Small intestine (tissue), 7 donors: ENCODE results near the gene ARFGEF3. TPM values are rescaled to one million over a fixed set of nuclear protein-coding genes. Genes with fewer than 3 reads are reported as not detected.

Source experiments
- DNase-seq, 2 donors: peaks; one replicate each; pipeline versions ENCODE4 v3.0.0 to v3.0.0-alpha.2; 2013
- FAIRE-seq: peaks from 2 replicates; lab custom pipeline; 2012; peaks lifted over from hg19 to GRCh38; lab: Jason Lieb, UNC
- H3K27ac ChIP-seq, 3 donors: one replicate each; pipeline ENCODE4 v1.5.1; 2013; ENCODE audit warnings: low read length in 2 of 3, mild to moderate bottlenecking in 2 of 3, control low read depth in 1 of 3, inconsistent platforms in 1 of 3, low read depth in 1 of 3, moderate library complexity in 1 of 3
- H3K27me3 ChIP-seq, 3 donors: one replicate each; pipeline ENCODE4 v1.6.1; 2013; ENCODE audit warnings: low read length in 3 of 3, inconsistent platforms in 1 of 3; ENCODE audit not compliant: control insufficient read depth in 3 of 3, insufficient read depth in 3 of 3
- H3K36me3 ChIP-seq, 3 donors: one replicate each; pipeline ENCODE4 v1.6.1; 2013; ENCODE audit warnings: low read length in 3 of 3, inconsistent platforms in 1 of 3, low read depth in 1 of 3, mild to moderate bottlenecking in 1 of 3, moderate library complexity in 1 of 3; ENCODE audit not compliant: control insufficient read depth in 3 of 3, insufficient read depth in 2 of 3
- H3K4me1 ChIP-seq, 3 donors: one replicate each; pipeline ENCODE4 v1.6.1; 2013; ENCODE audit warnings: low read length in 2 of 3, inconsistent platforms in 1 of 3, low read depth in 1 of 3, mild to moderate bottlenecking in 1 of 3, moderate library complexity in 1 of 3; ENCODE audit not compliant: control insufficient read depth in 3 of 3, insufficient read depth in 2 of 3
- H3K4me3 ChIP-seq, 3 donors: one replicate each; pipeline ENCODE4 v1.5.1; 2013; ENCODE audit warnings: low read length in 3 of 3, control low read depth in 1 of 3, inconsistent platforms in 1 of 3, low read depth in 1 of 3, mild to moderate bottlenecking in 1 of 3, moderate library complexity in 1 of 3
- H3K9me3 ChIP-seq, 2 donors: one replicate each; pipeline ENCODE4 v1.6.1; 2013; ENCODE audit warnings: low read depth in 1 of 2, low read length in 1 of 2; ENCODE audit not compliant: control insufficient read depth in 2 of 2, insufficient read depth in 1 of 2
- WGBS, 3 donors: extraction: QIAGEN DNeasy Blood & Tissue Kit; methylation state at CpG; one replicate each; pipeline ENCODE4 v1.1.7; 2013; 5-methylcytosine and 5-hydroxymethylcytosine counted together
- polyA plus RNA-seq, 4 donors: library from polyadenylated mRNA; stranded (reverse) in 3 of 4; unstranded in 1 of 4; fragments of 200-250 nt in 3 of 4; fragments of 120-200 nt in 1 of 4; gene quantifications; one replicate each; pipeline versions ENCODE4 v1.2.1 to v1.2.3, GENCODE V29; 2013
- donor health status: healthy with polysubstance abuse.
- donor health status: control.
- donor health status: control.
- donor health status: Bipolar disorder and iron deficiency.
- donor health status: healthy.

ARFGEF3 gene
- polyA plus RNA-seq, 4 donors: 0.27 to 6.2 (median 2.9) TPM

DNA sequence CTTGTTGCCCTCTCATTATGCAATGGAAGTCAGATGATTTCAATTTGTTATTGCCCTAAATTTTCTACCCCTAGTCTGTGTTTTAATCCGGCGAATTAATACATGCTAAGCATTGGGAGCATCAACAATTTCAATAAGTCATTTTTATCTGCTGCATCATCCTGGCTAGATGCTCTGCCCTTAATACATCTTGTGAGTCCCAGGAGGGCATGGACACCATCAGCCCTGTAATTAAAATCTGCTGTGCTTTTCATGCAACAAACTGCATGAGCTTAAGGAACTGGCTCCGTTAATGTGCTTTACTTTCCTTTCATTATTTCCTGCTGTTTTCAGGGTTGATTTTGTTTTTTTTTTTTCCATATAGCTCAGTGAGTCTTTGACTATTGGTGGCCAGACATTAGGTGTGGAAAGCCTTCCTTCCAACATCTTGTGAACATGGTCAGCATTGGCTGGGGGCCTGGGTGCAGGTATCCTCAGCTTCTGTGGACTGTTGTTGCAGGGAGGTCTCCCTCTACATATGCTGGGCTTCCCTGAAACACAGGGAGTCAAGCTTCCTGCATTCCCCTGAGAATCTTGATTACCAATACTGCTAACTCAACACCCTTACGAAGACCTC, 65.1 kb downstream of the ARFGEF3 start:
- no peak overlapping the region for H3K4me3 ChIP-seq
- no peaks in the 10 kb centered on the region for H3K9me3 ChIP-seq
- H3K36me3 ChIP-seq: no peaks in the 10 kb centered on the region
- peak overlapping the region; percentile 14 to 76 (median 17) for H3K27ac ChIP-seq
- peaks cover 1 to 6% (median 3%) of the 10 kb centered on the region in 3 donors for H3K4me1 ChIP-seq
- no peaks in the 10 kb centered on the region for H3K27me3 ChIP-seq
- DNase-seq (no peak), FAIRE-seq (no peak)
- WGBS, 3 donors: 56 to 71% (median 62%) methylated on average over 4 of the region's 4 CpGs

DNA sequence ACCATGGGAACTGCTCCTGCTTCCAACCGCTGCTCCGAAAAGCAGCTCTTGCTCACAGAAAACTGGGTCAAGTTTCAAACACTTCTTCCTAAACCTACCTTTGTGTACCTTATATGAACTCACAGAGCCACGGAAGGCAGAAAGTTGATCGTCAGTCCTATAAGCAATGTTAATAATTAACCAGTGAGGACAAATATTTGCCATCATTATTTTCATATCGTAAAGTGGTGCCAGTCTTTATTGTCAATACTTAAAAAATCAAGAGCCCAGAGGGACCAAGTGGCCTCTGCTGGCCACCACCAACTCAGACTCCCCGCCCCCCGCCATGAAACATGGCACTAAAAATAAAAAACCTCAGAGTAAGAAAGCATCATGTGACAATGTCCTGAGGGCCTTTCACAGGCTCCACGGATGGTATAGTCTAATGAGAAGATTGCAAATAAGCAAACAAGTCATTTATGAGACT, 65.6 kb downstream of the ARFGEF3 start:
- Histone ChIP-seq H3K27ac (peak overlapping the region in 2 of 3 donors; percentile 15 to 76), H3K36me3 (no peaks in the 10 kb centered on the region), H3K4me3 (no peak overlapping the region), H3K27me3 (no peaks in the 10 kb centered on the region), H3K9me3 (no peaks in the 10 kb centered on the region), H3K4me1 (peaks cover 1 to 8% (median 3%) of the 10 kb centered on the region in 3 donors)
- WGBS, 3 donors: 16 to 61% (median 32%) methylated on average over 8 of the region's 8 CpGs
- DNase-seq (peak; percentile 67 to 70), FAIRE-seq (no peak)

DNA sequence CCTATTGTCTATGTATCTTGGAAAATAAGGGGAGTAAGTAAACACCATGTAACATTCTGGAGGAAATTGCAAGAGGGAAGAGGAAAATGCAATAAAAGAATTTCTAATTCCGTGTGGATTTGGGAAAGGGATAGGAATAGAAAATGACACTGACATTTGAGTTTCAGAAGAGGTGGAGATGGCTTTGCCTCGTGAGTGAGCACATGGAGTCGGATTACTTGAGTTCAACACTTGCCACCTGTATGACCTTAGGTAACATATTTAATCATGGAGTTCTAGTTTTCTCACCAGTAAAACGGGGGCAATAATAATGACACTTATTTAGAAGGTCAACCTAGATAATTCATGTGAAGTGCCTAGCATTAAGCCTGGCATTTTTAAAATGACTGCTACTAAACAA, 67.3 kb downstream of the ARFGEF3 start:
- H3K36me3 ChIP-seq: no peaks in the 10 kb centered on the region
- DNase-seq (no peak), FAIRE-seq (no peak)
- H3K9me3 ChIP-seq: no peaks in the 10 kb centered on the region
- no peaks in the 10 kb centered on the region for H3K27me3 ChIP-seq
- peaks cover 1 to 9% (median 3%) of the 10 kb centered on the region in 3 donors for H3K4me1 ChIP-seq
- no peak overlapping the region for H3K4me3 ChIP-seq
- no peak overlapping the region for H3K27ac ChIP-seq
- 70 to 74% (median 71%) methylated on average over 4 of the region's 4 CpGs for WGBS, 3 donors

DNA sequence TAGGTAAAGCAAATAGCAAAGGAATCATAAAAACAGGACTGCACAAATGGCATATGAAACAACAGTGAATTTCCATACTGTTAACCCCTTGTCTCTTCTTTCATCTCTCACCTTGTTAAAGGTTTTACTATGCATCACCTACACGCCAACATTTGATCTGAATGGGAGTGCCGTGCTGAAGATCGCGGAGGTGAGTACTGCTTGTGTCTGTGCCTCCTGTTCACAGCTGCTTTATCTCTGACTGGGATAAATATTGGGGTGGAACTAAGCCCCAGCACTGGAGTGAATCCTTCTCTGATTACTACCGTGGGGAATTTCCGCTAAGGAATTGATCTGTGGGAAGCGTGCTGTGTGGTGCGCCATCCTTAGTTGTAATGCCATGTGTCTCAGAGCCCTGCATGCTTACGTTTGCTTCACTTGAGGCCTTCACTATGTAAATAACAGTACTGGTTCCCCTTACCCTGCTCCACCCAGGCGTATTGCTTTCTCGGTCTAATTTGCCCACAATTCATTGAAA, 68.0 kb downstream of the ARFGEF3 start:
- H3K27ac ChIP-seq: no peak overlapping the region
- no peak overlapping the region for H3K4me3 ChIP-seq
- no peaks in the 10 kb centered on the region for H3K27me3 ChIP-seq
- no peak for FAIRE-seq
- H3K36me3 ChIP-seq: no peaks in the 10 kb centered on the region
- H3K4me1 ChIP-seq: peaks cover 1 to 9% (median 3%) of the 10 kb centered on the region in 3 donors
- DNase-seq: no peak
- whole genome bisulfite sequencing, 3 donors: 89% methylated on average over 11 of the region's 11 CpGs
- no peaks in the 10 kb centered on the region for H3K9me3 ChIP-seq

DNA sequence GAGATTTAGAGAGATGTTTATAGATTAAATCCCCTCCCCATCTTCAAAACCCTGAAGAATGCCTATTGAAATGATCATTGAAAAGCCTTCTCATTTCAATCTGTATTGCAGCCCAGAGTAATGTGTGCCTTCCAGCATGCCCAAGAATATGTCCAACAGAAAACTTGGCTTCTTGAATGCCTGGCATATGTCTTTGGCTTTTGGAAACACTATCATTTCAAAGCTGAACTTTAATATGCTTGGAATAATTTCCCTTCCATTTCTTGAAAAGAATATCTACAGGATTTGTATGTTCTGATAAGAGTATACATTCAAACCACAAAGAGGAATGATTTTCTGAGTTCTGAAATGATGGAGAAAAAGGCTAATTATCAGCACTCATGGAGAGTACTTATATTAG, 68.5 kb downstream of the ARFGEF3 start:
- DNase-seq: no peak
- H3K4me1 ChIP-seq: peaks cover 1 to 9% (median 3%) of the 10 kb centered on the region in 3 donors
- H3K9me3 ChIP-seq: no peaks in the 10 kb centered on the region
- peak; percentile 10 for FAIRE-seq
- H3K36me3 ChIP-seq: no peaks in the 10 kb centered on the region
- no peak overlapping the region for H3K4me3 ChIP-seq
- H3K27ac ChIP-seq: no peak overlapping the region
- no peaks in the 10 kb centered on the region for H3K27me3 ChIP-seq

DNA sequence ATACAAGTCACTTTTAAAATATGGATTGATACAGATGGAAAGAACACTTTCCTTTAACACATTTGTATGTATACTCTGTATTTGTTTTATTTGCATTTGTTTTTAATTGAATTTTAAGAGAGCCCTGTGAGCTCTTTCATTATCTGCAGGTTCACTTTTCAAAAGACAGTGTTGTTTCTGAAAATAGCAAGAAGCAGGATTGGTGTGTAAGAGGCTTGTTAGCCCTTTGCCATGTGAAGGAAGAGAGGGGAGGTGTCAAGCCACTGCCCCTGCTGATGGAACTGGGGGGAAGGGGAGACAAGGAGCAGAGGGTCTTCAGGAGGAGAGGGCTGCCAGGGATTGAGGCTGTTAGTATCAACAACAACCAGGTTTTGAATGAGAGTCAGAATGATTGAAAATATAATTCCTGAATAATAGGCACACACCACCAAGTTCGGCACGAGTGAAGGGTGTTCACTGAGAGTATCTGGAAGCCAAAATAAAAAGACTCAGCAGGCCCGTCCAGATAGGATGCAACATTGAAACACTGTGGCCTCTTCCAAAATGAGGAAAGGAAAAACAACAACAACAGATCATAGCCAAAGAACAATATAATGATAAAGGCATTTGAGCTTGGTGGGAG, 69.1 kb downstream of the ARFGEF3 start:
- no peaks in the 10 kb centered on the region for H3K27me3 ChIP-seq
- DNase-seq (no peak), FAIRE-seq (no peak)
- H3K36me3 ChIP-seq: no peaks in the 10 kb centered on the region
- H3K27ac ChIP-seq: peak overlapping the region; percentile 34 to 60 (median 48)
- H3K9me3 ChIP-seq: no peaks in the 10 kb centered on the region
- WGBS, 3 donors: 60 to 84% (median 74%) methylated on average over 3 of the region's 3 CpGs
- H3K4me3 ChIP-seq: no peak overlapping the region
- peaks cover 1 to 9% (median 3%) of the 10 kb centered on the region in 3 donors for H3K4me1 ChIP-seq

DNA sequence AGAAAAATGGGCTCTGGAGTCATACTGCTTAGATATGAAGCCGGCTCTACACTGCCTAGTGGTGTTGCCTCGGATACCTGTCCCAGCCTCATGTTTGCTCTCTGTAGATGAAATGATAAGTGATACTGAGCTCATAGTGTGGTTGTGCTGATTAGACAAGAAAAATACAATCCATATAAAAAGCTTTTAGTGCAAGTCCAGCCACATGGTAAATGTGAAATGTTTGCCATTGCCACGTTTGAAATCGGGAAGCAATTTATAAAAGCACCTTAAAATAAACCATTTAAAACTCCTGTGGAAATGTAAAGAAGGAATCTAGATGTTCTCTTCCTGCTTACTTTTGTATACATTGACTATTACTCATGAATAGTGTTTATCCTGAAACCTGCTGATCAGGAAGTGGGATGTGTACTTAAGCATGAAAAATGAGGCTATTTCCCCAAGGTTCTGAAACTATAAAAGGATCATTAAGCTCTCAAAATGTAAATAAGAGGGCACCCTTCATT, 69.7 kb downstream of the ARFGEF3 start:
- Histone ChIP-seq H3K9me3 (no peaks in the 10 kb centered on the region), H3K36me3 (no peaks in the 10 kb centered on the region), H3K4me3 (no peak overlapping the region), H3K27me3 (no peaks in the 10 kb centered on the region), H3K27ac (peak overlapping the region in 2 of 3 donors; percentile 34 to 60), H3K4me1 (peaks cover 1 to 9% (median 3%) of the 10 kb centered on the region in 3 donors)
- FAIRE-seq (no peak), DNase-seq (peak; percentile 48 to 68)
- WGBS, 3 donors: 21 to 38% (median 23%) methylated on average over 4 of the region's 4 CpGs

DNA sequence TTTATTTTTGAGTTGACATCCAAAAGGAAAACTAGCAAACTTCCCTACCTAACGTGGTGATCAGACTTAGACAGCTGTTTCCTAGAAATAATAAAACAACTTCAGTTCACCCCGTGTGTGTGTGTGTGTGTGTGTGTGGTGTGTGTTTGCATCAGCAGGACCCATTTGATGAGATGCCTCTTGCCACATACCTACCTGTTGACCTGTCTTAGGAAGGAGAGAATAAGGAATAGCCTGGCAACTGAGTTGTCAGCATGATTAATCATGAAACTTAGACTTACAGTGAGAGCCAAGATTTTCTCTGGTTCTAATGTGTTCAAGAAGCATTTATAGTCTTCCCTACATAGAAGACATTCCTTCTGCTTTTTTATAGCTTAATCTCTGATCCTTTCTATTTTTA, 72.6 kb downstream of the ARFGEF3 start:
- H3K27ac ChIP-seq: no peak overlapping the region
- WGBS, 3 donors: 61 to 71% (median 70%) methylated on average over 2 of the region's 2 CpGs
- no peak for FAIRE-seq

More for the DNA sequence above, 72.6 kb downstream of the ARFGEF3 start:
- Histone ChIP-seq H3K36me3 (no peaks in the 10 kb centered on the region), H3K27me3 (no peaks in the 10 kb centered on the region), H3K9me3 (no peaks in the 10 kb centered on the region), H3K4me1 (peaks cover 0 to 9% (median 0%) of the 10 kb centered on the region in 3 donors), H3K4me3 (no peak overlapping the region)
- no peak for DNase-seq
